Thoracic aorta (tissue), 2 donors: ENCODE results near the gene CES4A. TPM values are rescaled to one million over a fixed set of nuclear protein-coding genes. Genes with fewer than 3 reads are reported as not detected.

Experiments
- ATAC-seq: fragments of 150-250 bp; one replicate; pipeline ENCODE4 v1.8.0; 2017; ENCODE audit warnings: low read depth; ENCODE audit not compliant: insufficient number of reproducible peaks, low FRiP score
- DNase-seq: peaks from one replicate; pipeline ENCODE4 v3.0.0-alpha.2; 2020; ENCODE audit warnings: low spot score
- H3K27ac ChIP-seq, 2 donors: fragments of 200-600 bp; sonication (generic); 1 replicate in 1 of 2; 2 replicates in 1 of 2; pipeline ENCODE4 v1.5.1; 2016; ENCODE audit warnings: mild to moderate bottlenecking in 2 of 2, moderate library complexity in 2 of 2
- H3K27me3 ChIP-seq: fragments of 200-600 bp; sonication (generic); replicated peaks from 2 replicates; pipeline ENCODE4 v1.6.0; 2016; ENCODE audit warnings: mild to moderate bottlenecking; ENCODE audit not compliant: insufficient read depth
- H3K36me3 ChIP-seq: fragments of 200-600 bp; sonication (generic); one replicate; pipeline ENCODE4 v1.5.1; 2016
- H3K4me1 ChIP-seq, 2 donors: fragments of 200-600 bp; sonication (generic); 1 replicate in 1 of 2; 2 replicates in 1 of 2; pipeline versions ENCODE4 v1.5.1 to v1.6.0; 2016; ENCODE audit warnings: low read depth in 2 of 2, mild to moderate bottlenecking in 1 of 2; ENCODE audit not compliant: control insufficient read depth in 1 of 2
- H3K4me3 ChIP-seq: fragments of 200-600 bp; sonication (generic); 2 replicates; pipeline ENCODE4 v1.5.1; 2016; ENCODE audit warnings: mild to moderate bottlenecking
- H3K9me3 ChIP-seq: fragments of 200-600 bp; sonication (generic); 2 replicates; pipeline ENCODE4 v1.5.1; 2016
- CTCF ChIP-seq: fragments of 200-600 bp; sonication (generic); IDR thresholded peaks from one replicate; pipeline ENCODE4 v1.5.1; 2019; ENCODE audit warnings: antibody characterized with exemption
- total RNA-seq, 2 donors: library from RNA; depleted of rRNA; stranded (reverse); fragments of >200 nt; gene quantifications; one replicate each; pipeline versions ENCODE4 v1.1.0 to v1.2.3, GENCODE V29; 2016

The CES4A gene
- total RNA-seq, 2 donors from 2014 or later = 7.4 to 9.5 TPM

GRCh38 chr16:67022531-67023214 lies 34.3 kb downstream of the CES4A start:
- TF ChIP-seq CTCF = no peak
- no peaks in the 10 kb centered on the region for H3K9me3 ChIP-seq
- no peaks in the 10 kb centered on the region for H3K36me3 ChIP-seq
- H3K27me3 ChIP-seq = no peaks in the 10 kb centered on the region
- H3K4me3 ChIP-seq = no peak overlapping the region
- H3K4me1 ChIP-seq = no peaks in the 10 kb centered on the region
- no peak for DNase-seq
- no peak for ATAC-seq
- no peak overlapping the region for H3K27ac ChIP-seq

GRCh38 chr16:67023689-67024088 lies 35.3 kb downstream of the CES4A start:
- no peak for ATAC-seq
- DNase-seq = no peak

GRCh38 chr16:67024384-67025209 lies 36.2 kb downstream of the CES4A start:
- no peak overlapping the region for H3K4me3 ChIP-seq
- peaks cover 4 to 6% of the 10 kb centered on the region in 2 donors for H3K4me1 ChIP-seq
- ATAC-seq (no peak), DNase-seq (no peak)
- H3K27me3 ChIP-seq = no peaks in the 10 kb centered on the region
- H3K36me3 ChIP-seq = no peaks in the 10 kb centered on the region
- no peak overlapping the region for H3K27ac ChIP-seq
- no peak for TF ChIP-seq CTCF
- H3K9me3 ChIP-seq = no peaks in the 10 kb centered on the region

More at GRCh38 chr16:67023689-67024088, 35.3 kb downstream of the CES4A start:
- H3K9me3 ChIP-seq = no peaks in the 10 kb centered on the region
- peaks cover 4 to 6% of the 10 kb centered on the region in 2 donors for H3K4me1 ChIP-seq
- H3K4me3 ChIP-seq = no peak overlapping the region
- H3K27ac ChIP-seq = no peak overlapping the region
- no peaks in the 10 kb centered on the region for H3K27me3 ChIP-seq
- H3K36me3 ChIP-seq = no peaks in the 10 kb centered on the region
- no peak for TF ChIP-seq CTCF

- no peaks in the 10 kb centered on the region for H3K9me3 ChIP-seq
- no peaks in the 10 kb centered on the region for H3K36me3 ChIP-seq
- H3K27me3 ChIP-seq = no peaks in the 10 kb centered on the region
- no peak for ATAC-seq
- H3K4me1 ChIP-seq = peaks cover 4 to 7% of the 10 kb centered on the region in 2 donors
- H3K27ac ChIP-seq = no peak overlapping the region
- H3K4me3 ChIP-seq = no peak overlapping the region
- DNase-seq = no peak
- no peak for TF ChIP-seq CTCF
Measured at GRCh38 chr16:67025210-67025550, 36.8 kb downstream of the CES4A start.

- ATAC-seq = no peak
- no peak for TF ChIP-seq CTCF
- H3K4me3 ChIP-seq = no peak overlapping the region
- DNase-seq = no peak
- no peak overlapping the region for H3K27ac ChIP-seq
- H3K36me3 ChIP-seq = peaks cover 5% of the 10 kb centered on the region
- no peaks in the 10 kb centered on the region for H3K27me3 ChIP-seq
- H3K9me3 ChIP-seq = no peaks in the 10 kb centered on the region
- peaks cover 17 to 21% of the 10 kb centered on the region in 2 donors for H3K4me1 ChIP-seq
Measured at GRCh38 chr16:67026570-67026969, 38.2 kb downstream of the CES4A start.
